Liver (tissue), 3 donors: Measurements from ENCODE around the gene FLNA.

ENCODE experiments used
- EGR1 ChIP-seq, 2 donors: IDR thresholded peaks; 2 replicates each; pipeline ENCODE4 v1.6.1; 2016 to 2018; ENCODE audit warnings: antibody characterized with exemption in 2 of 2, low read depth in 2 of 2
- FOXA1 ChIP-seq: IDR thresholded peaks from 2 replicates; pipeline ENCODE4 v1.6.1; 2016; ENCODE audit warnings: antibody characterized with exemption
- RAD21 ChIP-seq, 2 donors: IDR thresholded peaks; 2 replicates each; pipeline ENCODE4 v1.6.1; 2016; ENCODE audit warnings: antibody characterized with exemption in 2 of 2, mild to moderate bottlenecking in 2 of 2
- SP1 ChIP-seq: IDR thresholded peaks from 2 replicates; pipeline ENCODE4 v1.6.1; 2018; ENCODE audit warnings: antibody characterized with exemption, mild to moderate bottlenecking
- TF ChIP-seq, protein P1 (sequence below): fragments of 150-350 bp; IDR thresholded peaks from 2 replicates; pipeline ENCODE4 v1.5.1; 2017; ENCODE audit warnings: improper control_type of control experiment, low read depth, low read length; ENCODE audit not compliant: missing input control
- donor health status: healthy.
- donor health status: healthy.

DNA sequence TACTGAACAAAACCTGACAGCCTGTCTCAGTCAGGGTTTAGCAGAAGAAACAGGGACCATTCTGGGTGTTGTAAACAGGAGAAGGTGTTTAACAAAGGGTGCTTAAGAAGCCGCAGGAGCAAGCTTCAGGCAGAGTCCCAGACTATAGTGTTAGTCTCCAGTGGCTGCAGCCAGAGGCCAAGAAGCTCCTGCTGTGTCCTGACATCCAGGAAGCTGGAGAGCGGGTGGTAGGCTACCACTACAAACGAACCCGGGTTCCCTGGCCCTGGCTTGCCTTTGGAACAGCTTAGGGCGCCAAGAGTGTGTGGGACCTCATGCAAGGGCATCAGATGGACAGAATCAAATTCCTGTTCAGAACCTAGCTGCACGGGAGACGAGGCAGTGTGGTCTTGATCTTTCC lies 50.9 kb downstream of the FLNA start:
- TF ChIP-seq, protein P1, sequence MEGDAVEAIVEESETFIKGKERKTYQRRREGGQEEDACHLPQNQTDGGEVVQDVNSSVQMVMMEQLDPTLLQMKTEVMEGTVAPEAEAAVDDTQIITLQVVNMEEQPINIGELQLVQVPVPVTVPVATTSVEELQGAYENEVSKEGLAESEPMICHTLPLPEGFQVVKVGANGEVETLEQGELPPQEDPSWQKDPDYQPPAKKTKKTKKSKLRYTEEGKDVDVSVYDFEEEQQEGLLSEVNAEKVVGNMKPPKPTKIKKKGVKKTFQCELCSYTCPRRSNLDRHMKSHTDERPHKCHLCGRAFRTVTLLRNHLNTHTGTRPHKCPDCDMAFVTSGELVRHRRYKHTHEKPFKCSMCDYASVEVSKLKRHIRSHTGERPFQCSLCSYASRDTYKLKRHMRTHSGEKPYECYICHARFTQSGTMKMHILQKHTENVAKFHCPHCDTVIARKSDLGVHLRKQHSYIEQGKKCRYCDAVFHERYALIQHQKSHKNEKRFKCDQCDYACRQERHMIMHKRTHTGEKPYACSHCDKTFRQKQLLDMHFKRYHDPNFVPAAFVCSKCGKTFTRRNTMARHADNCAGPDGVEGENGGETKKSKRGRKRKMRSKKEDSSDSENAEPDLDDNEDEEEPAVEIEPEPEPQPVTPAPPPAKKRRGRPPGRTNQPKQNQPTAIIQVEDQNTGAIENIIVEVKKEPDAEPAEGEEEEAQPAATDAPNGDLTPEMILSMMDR = no peak
- no peak for TF ChIP-seq FOXA1
- TF ChIP-seq RAD21 (IDR thresholded peaks at IDR 0.05) = no peak
- TF ChIP-seq SP1 = no peak
- TF ChIP-seq EGR1 (IDR thresholded peaks at IDR 0.05; ENCODE audit: low read depth in 2 of 2) = no peak
